ENCODE data around the gene LCE7A. TPM values are rescaled to one million over a fixed set of nuclear protein-coding genes. Genes with fewer than 3 reads are reported as not detected.

The LCE7A gene
- total RNA-seq, 1 donor from 2014 or later = not detected

DNA sequence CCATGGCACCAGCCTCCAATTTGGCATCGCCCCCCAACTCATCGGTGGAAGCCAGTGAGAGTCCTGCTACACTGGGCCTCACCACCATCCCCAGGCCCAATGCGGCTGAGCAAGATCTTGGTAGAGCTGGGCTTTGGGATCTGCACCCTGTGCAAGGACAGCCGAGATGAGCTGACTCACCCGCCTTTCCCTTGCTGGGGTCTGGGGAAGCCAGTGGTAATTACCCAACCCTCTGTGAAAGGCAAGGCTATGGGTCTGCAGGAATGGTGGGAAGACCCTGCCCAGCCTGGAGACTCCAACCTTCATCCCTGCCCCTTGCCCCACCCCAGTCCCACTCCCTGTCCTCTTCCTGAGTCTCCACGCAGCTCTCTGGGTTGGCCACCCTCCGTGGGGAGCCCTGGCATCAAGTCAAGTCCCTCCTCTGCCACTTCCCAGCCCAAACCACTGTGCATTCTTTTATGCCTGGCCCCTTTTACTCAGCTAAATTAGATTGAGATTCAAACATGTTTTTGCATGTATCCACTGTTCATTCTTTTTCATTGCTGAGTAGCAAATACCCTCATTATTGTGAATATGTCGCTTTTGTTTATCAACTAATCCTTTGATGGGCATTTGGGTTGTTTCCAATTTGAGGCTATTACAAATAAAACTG is 27.1 kb downstream of the LCE7A start:
- no peaks in the 10 kb centered on the region for H3K27me3 ChIP-seq
- no peak overlapping the region for H3K4me3 ChIP-seq
- ATAC-seq = peak; percentile 39
- no peaks in the 10 kb centered on the region for H3K9me3 ChIP-seq
- intact Hi-C loops (cut with DNase I) = no loop called here
- no peaks in the 10 kb centered on the region for H3K4me1 ChIP-seq
- H3K27ac ChIP-seq = no peak overlapping the region
- no peaks in the 10 kb centered on the region for H3K36me3 ChIP-seq
- TF ChIP-seq, protein P1, sequence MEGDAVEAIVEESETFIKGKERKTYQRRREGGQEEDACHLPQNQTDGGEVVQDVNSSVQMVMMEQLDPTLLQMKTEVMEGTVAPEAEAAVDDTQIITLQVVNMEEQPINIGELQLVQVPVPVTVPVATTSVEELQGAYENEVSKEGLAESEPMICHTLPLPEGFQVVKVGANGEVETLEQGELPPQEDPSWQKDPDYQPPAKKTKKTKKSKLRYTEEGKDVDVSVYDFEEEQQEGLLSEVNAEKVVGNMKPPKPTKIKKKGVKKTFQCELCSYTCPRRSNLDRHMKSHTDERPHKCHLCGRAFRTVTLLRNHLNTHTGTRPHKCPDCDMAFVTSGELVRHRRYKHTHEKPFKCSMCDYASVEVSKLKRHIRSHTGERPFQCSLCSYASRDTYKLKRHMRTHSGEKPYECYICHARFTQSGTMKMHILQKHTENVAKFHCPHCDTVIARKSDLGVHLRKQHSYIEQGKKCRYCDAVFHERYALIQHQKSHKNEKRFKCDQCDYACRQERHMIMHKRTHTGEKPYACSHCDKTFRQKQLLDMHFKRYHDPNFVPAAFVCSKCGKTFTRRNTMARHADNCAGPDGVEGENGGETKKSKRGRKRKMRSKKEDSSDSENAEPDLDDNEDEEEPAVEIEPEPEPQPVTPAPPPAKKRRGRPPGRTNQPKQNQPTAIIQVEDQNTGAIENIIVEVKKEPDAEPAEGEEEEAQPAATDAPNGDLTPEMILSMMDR (IDR thresholded peaks at IDR 0.05) = no peak
- DNase-seq = no peak

DNA sequence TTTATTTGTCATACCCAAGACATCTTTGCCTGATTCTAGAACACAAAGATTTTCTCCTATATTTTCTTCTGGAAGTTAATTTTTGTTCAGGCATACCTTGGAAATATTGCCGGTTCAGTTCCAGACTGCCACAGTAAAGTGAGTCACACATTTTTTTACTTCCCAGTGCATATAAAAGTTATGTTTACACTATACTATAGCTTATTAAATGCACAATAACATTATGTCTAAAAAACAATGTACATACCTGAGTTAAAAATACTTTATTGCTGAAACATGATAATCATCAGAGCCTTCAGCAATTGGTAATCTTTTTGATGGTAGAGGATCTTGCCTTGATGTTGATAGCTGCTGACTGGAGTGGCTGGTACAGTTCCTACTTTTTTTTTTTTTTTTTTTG is 28.3 kb downstream of the LCE7A start:
- intact Hi-C loops (cut with DNase I) = no loop called here
- Histone ChIP-seq H3K27me3 (no peaks in the 10 kb centered on the region), H3K4me3 (no peak overlapping the region), H3K27ac (no peak overlapping the region), H3K9me3 (no peaks in the 10 kb centered on the region), H3K4me1 (no peaks in the 10 kb centered on the region), H3K36me3 (no peaks in the 10 kb centered on the region)
- DNase-seq = no peak
- TF ChIP-seq, protein P1 (IDR thresholded peaks at IDR 0.05) = no peak
- no peak for ATAC-seq

DNA sequence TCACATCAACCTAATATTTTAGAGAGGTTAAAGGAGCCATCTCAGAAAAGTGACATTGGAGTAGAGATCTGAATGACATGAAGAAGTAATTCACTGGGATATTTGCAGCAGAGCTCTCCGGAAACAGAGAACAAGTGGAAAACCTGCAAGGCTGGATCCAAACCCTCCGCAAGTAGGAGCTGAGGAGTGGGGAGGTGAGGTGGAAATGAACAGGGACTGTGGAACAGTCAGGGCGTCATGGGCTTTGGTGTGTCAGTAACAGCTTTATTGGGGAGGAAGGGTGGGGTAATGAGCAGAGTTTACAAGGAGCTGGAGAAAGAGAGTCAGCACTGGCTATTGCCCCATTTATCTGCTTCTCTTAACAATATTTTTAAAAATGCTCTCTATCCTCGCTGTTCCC is 39.2 kb downstream of the LCE7A start:
- no peaks in the 10 kb centered on the region for H3K4me1 ChIP-seq
- no peaks in the 10 kb centered on the region for H3K9me3 ChIP-seq
- intact Hi-C loops (cut with DNase I) = no loop called here
- H3K27ac ChIP-seq = no peak overlapping the region
- DNase-seq (no peak), ATAC-seq (no peak)
- H3K36me3 ChIP-seq = no peaks in the 10 kb centered on the region
- H3K27me3 ChIP-seq = peaks cover 9% of the 10 kb centered on the region
- no peak overlapping the region for H3K4me3 ChIP-seq
- TF ChIP-seq, protein P1 (IDR thresholded peaks at IDR 0.05) = no peak

DNA sequence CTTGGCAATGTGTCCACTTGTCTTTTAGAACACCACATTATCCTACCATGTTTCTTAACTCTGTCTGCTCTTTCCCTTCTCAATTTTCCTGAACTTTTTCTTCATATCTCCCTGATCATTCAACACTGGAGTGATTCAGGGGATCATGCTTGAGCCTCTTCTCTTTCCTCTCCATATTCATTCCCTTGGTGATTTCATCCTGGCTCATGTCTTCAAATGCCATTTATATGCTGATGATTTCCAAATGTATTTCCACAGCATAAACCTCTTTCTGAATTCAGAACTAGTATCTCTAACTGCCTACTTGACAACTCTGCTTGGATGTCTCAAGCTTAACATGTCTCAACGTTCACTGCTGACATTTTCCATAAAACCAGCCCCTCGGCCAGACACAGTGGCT is 40.1 kb downstream of the LCE7A start:
- DNase-seq (no peak), ATAC-seq (no peak)
- Histone ChIP-seq H3K27ac (no peak overlapping the region), H3K9me3 (no peaks in the 10 kb centered on the region), H3K27me3 (peaks cover 9% of the 10 kb centered on the region), H3K36me3 (no peaks in the 10 kb centered on the region), H3K4me3 (no peak overlapping the region), H3K4me1 (no peaks in the 10 kb centered on the region)
- intact Hi-C loops (cut with DNase I) = no loop called here
- TF ChIP-seq, protein P1 (IDR thresholded peaks at IDR 0.05) = no peak

DNA sequence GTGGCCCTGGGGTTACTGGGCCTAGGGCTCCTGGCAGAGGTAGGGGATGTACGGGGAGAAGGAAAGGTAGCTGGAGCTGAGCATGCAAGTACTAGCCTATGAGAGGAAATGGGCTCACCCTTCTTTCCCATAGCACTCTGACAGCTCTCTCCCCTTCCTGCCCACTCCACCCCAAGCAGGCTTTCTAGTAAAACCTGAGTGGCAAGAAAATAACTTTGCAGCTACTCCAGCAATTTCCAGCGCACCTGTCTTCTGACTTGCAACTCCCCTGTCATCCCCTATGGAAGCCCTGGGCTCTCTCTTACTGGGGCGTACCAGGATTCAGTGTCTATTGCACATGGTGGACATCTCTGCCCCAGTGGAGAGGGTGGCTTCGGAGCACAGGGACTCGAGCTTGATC is 41.8 kb downstream of the LCE7A start:
- TF ChIP-seq, protein P1 (IDR thresholded peaks at IDR 0.05) = no peak
- H3K9me3 ChIP-seq = no peaks in the 10 kb centered on the region
- no peak overlapping the region for H3K4me3 ChIP-seq
- intact Hi-C loops (cut with DNase I) = no loop called here
- DNase-seq (no peak), ATAC-seq (no peak)
- H3K27me3 ChIP-seq = peaks cover 4% of the 10 kb centered on the region
- no peak overlapping the region for H3K27ac ChIP-seq
- H3K36me3 ChIP-seq = no peaks in the 10 kb centered on the region
- H3K4me1 ChIP-seq = no peaks in the 10 kb centered on the region

DNA sequence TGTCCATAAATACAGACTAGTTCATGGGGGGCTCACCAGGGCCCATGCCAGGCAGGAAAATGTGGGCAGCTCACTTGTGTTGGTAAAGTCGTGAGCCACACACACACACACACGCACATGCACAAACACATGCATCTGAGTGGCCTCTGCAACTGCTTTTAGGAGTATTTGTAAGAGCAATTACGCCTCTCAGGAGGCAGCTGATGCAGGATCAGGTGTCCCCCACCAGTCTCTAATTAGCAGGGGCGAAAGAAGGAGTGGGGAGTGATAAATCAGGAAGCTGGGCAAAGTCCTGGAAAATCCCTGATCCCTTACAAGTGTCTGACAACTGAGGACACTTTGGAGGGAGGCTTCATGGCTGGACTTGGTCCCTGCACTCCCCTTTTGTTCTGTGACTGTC is 42.8 kb downstream of the LCE7A start:
- H3K27me3 ChIP-seq = peaks cover 4% of the 10 kb centered on the region
- no peaks in the 10 kb centered on the region for H3K36me3 ChIP-seq
- ATAC-seq (no peak), DNase-seq (no peak)
- no peak overlapping the region for H3K27ac ChIP-seq
- H3K4me3 ChIP-seq = no peak overlapping the region
- H3K4me1 ChIP-seq = no peaks in the 10 kb centered on the region
- intact Hi-C loops (cut with DNase I) = no loop called here
- TF ChIP-seq, protein P1 (IDR thresholded peaks at IDR 0.05) = no peak
- H3K9me3 ChIP-seq = no peaks in the 10 kb centered on the region
